ENCODE measurements around the gene MBD1. TPM values are rescaled to one million over a fixed set of nuclear protein-coding genes. Genes with fewer than 3 reads are reported as not detected.

Gene MBD1
- total RNA-seq, 4 donors from 2014 or later, result 39.5 to 83.8 (median 61.0) TPM

GRCh38 chr18:50306944-50307343, 25.6 kb upstream of the MBD1 start:
- Histone ChIP-seq H3K27ac (peak overlapping the region in 1 of 4 donors; percentile 48), H3K27me3 (peaks cover 0 to 83% (median 0%) of the 10 kb centered on the region in 4 donors), H3K4me1 (peaks cover 0 to 21% (median 9%) of the 10 kb centered on the region in 3 donors), H3K4me3 (peak overlapping the region in 1 of 4 donors; percentile 68), H3K36me3 (no peaks in the 10 kb centered on the region), H3K9me3 (peaks cover 0 to 7% (median 0%) of the 10 kb centered on the region in 3 donors)
- intact Hi-C loops (cut with DNase I), result no loop called here
- WGBS, 2 donors, result 52 to 78% methylated on average over 5 to 8 of the region's 8 CpGs
- no peak for DNase-seq
- no peak for TF ChIP-seq POLR2A (IDR thresholded peaks at IDR 0.05)
- TF ChIP-seq, protein P1, sequence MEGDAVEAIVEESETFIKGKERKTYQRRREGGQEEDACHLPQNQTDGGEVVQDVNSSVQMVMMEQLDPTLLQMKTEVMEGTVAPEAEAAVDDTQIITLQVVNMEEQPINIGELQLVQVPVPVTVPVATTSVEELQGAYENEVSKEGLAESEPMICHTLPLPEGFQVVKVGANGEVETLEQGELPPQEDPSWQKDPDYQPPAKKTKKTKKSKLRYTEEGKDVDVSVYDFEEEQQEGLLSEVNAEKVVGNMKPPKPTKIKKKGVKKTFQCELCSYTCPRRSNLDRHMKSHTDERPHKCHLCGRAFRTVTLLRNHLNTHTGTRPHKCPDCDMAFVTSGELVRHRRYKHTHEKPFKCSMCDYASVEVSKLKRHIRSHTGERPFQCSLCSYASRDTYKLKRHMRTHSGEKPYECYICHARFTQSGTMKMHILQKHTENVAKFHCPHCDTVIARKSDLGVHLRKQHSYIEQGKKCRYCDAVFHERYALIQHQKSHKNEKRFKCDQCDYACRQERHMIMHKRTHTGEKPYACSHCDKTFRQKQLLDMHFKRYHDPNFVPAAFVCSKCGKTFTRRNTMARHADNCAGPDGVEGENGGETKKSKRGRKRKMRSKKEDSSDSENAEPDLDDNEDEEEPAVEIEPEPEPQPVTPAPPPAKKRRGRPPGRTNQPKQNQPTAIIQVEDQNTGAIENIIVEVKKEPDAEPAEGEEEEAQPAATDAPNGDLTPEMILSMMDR (IDR thresholded peaks at IDR 0.05), result no peak

DNA sequence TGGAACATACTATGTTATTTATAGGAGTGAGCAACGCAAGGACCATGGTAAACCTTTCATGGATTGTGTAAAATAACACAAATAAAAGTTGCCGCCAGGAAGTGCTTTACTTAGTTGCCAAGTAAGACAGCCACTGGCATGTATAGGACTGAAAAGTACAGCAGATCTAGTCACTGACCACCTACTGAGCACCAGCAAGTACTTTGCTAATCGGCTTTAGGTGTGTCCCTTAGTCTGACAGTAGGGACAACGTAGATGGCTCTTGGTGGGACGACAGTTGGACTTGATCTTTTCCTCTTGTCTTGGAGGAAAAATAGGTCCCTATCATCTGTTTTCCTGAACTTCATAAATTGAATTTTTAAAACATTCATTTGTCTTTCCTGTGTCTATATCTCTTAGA, 19.8 kb upstream of the MBD1 start:
- peaks cover 0 to 75% (median 3%) of the 10 kb centered on the region in 4 donors for H3K27me3 ChIP-seq
- DNase-seq, result no peak
- intact Hi-C loops (cut with DNase I), result no loop called here
- 56 to 59% methylated on average over 5 of the region's 5 CpGs for WGBS, 2 donors
- H3K4me1 ChIP-seq, result peaks cover 7 to 14% (median 11%) of the 10 kb centered on the region in 3 donors
- no peak overlapping the region for H3K27ac ChIP-seq
- peaks cover 0 to 7% (median 0%) of the 10 kb centered on the region in 3 donors for H3K9me3 ChIP-seq
- TF ChIP-seq, protein P1 (IDR thresholded peaks at IDR 0.05), result no peak
- TF ChIP-seq POLR2A (IDR thresholded peaks at IDR 0.05), result no peak
- no peak overlapping the region for H3K4me3 ChIP-seq
- no peaks in the 10 kb centered on the region for H3K36me3 ChIP-seq

- Histone ChIP-seq H3K27me3 (peaks cover 0 to 64% (median 3%) of the 10 kb centered on the region in 4 donors), H3K9me3 (no peaks in the 10 kb centered on the region), H3K4me3 (no peak overlapping the region), H3K36me3 (no peaks in the 10 kb centered on the region), H3K4me1 (peaks cover 7 to 14% (median 11%) of the 10 kb centered on the region in 3 donors), H3K27ac (no peak overlapping the region)
- WGBS, 2 donors, result 60 to 76% methylated on average over 7 of the region's 7 CpGs
- TF ChIP-seq, protein P1 (IDR thresholded peaks at IDR 0.05), result no peak
- TF ChIP-seq POLR2A (IDR thresholded peaks at IDR 0.05), result no peak
- intact Hi-C loops (cut with DNase I), result no loop called here
- DNase-seq, result no peak
Observed at GRCh38 chr18:50299626-50300388, 18.5 kb upstream of the MBD1 start.

DNA sequence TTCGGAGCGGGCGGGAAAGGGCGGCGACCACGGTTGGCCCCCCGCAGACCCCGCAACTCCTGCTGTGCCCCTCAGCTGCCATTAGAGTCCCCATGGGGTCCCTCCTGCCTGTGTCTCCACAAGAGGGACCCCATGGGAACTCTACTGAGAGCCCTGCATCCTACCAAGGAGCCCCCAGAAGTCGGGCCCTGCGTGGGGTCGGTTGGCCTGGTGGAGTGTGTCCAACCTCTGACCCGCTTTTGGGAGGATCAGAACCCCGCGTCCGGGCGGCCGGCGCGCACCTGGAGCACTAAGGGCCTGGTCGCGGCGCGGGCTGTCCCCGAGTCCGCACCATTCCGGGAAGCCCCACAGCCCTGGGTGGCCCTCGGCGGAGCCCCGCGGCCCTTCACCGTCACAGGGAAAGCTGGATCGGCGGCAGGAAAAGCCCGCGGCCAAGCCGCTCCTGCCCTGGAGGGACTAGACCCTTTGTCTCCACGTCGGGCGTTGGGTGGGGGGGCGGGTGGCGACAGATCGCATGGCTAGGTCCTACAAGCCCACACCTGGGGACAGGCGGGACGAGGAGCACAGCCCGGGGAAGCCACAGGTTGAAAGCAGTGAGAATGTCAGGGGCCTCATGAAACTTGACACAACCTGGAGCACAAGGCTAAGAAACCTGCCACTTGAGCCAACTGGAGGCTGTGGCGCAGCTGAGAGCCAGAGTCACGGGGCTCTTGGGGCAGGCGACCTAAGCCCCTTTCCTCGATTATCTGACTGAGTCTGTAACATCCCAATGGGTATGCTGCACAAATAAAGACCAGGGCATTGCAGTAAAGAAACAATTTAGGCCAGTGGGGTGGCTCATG, 17.3 kb upstream of the MBD1 start:
- DNase-seq, result no peak
- Histone ChIP-seq H3K27me3 (peaks cover 0 to 52% (median 3%) of the 10 kb centered on the region in 4 donors), H3K36me3 (no peaks in the 10 kb centered on the region), H3K4me3 (peak overlapping the region; percentile 16 to 62 (median 41)), H3K9me3 (no peaks in the 10 kb centered on the region), H3K27ac (no peak overlapping the region), H3K4me1 (peaks cover 7 to 14% (median 11%) of the 10 kb centered on the region in 3 donors)
- 78 to 100% methylated on average over 1 to 5 of the region's 49 CpGs for WGBS, 2 donors
- TF ChIP-seq, protein P1 (IDR thresholded peaks at IDR 0.05), result no peak
- TF ChIP-seq POLR2A (IDR thresholded peaks at IDR 0.05), result no peak
- intact Hi-C loops (cut with DNase I), result no loop called here

Measured in esophagus squamous epithelium (tissue), 5 donors.